ENCODE measurements around the gene CAMK2D.

GRCh38 chr4:113499696-113500095 is 261.8 kb downstream of the CAMK2D start:
- TF ChIP-seq CTCF (IDR thresholded peaks at IDR 0.05; ENCODE audit: low read length) = no peak
- no peak for TF ChIP-seq EZH2 (optimal IDR thresholded peaks at IDR 0.05; ENCODE audit: low read depth, low read length)
- TF ChIP-seq EZH2phosphoT487 (IDR thresholded peaks at IDR 0.05; ENCODE audit: low read length) = no peak
